ENCODE measurements around the gene LAMA3. TPM values are rescaled to one million over a fixed set of nuclear protein-coding genes. Genes with fewer than 3 reads are reported as not detected.

LAMA3 gene
- total RNA-seq, 1 experiment from 2014 or later: 8.1 TPM

DNA sequence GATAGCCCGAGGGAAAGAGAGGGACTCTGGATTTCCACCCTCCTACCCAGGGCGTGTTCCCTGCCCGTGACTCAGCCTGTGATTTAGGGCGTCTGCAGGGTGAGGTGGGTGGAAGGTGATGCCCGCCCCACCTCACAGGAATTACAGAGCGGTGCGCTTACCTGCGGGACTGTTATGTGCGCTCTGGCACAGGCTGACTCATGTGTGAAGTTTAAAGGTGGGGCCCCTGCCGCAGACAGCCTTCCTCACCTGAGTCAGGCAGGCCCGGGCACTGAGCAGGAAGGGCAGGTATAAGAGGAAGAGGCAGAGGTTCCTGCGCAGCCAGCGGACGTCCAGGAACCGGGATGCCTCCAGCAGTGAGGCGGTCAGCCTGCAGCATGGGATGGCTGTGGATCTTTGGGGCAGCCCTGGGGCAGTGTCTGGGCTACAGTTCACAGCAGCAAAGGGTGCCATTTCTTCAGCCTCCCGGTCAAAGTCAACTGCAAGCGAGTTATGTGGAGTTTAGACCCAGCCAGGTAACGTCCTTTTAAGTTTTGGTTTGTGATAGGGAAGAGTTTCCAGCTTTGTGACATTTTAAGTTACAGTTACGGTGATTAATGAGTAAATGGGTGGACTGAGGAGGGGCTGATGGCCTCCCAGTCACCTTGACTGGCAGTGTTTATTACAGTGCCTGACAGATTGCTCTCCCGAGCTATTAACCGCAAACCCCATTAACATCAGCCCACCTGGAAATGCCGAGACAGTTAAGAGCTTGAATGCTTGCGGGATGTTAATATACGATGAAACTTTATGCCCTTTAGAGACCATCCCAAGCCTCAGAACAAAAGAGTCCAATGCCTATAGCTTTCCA, 183.7 kb downstream of the LAMA3 start:
- DNase-seq (ENCODE audit: low read depth, low spot score): no peak
- POLR2A ChIA-PET: no interaction called here
- CTCF ChIA-PET: no interaction called here
- TF ChIP-seq TCF7L2 (IDR thresholded peaks at IDR 0.05; ENCODE audit: low read depth, low read length) (no peak), SIN3A (IDR thresholded peaks at IDR 0.05; ENCODE audit: borderline replicate concordance, insufficient read depth, low read depth, low read length) (no peak)
- no peaks in the 10 kb centered on the region for H3K9me3 ChIP-seq (ENCODE audit: control insufficient read depth, insufficient read depth, low read depth, low read length)
- H3K27ac ChIP-seq (ENCODE audit: low read length): no peak overlapping the region
- 0 out of 2 replicates have a peak, but pooled peaks have one; percentile 55 for ATAC-seq
- no TSS peak for BruUV-seq (replicated peaks)
- intact Hi-C loops (cut with micrococcal nuclease; ENCODE audit: unreplicated experiment) (no loop called here), in situ Hi-C loops (cut with HindIII; ENCODE audit: low pct_unique_long_range_greater_than_20kb, low sequenced_read_pairs) (no loop called here)
- no peaks in the 10 kb centered on the region for H3K36me3 ChIP-seq (ENCODE audit: control insufficient read depth, insufficient read depth, low read length)
- no peak overlapping the region for H3K4me3 ChIP-seq (ENCODE audit: low read depth in 2 of 2, low read length in 2 of 2)
- no peaks in the 10 kb centered on the region; the same call in 1 of the 2 replicates for H3K27me3 ChIP-seq (ENCODE audit: control insufficient read depth, insufficient read depth, low read length)
- H3K4me1 ChIP-seq (ENCODE audit: control insufficient read depth, insufficient read depth, low read length): 0 out of 2 replicates have a peak, but pooled peaks cover 5% of the 10 kb centered on the region

DNA sequence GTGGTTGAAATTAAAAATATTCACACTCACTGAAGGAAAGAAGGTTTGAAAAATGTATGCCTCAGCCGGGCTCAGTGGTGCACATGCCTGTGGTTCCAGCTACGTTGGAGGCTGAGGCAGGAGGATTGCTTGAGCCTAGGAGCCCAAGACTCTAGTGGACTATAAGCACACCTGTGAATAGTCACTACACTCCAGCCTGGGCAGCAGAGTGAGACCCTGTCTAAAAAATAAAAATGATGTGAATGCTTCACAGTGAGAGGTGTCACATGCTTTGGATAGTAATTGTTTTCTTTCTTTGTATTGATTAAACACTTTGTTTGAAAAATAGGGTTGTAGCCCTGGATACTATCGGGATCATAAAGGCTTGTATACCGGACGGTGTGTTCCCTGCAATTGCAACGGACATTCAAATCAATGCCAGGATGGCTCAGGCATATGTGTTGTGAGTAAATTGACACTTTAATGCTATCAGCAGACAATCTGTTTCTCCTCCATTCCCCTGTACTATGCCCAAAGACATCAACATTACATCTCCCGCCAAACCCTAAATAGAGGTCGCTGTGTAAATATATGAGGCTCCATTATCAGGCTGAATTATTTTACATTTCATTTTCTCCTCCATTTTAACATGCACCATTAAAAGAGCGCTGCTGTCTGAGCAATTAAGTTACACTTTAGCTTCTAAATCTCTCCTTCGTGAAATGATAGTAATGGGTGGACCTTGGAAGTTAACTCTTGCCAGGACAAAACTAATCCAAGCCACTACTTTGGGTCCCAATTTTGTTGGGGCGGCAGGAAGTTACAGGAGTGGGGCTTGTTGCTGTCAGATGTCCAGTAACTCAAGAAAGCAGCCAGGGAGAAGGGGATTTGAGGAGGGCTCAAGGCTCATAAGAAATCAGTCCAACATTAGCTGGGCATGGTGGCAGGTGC, 187.0 kb downstream of the LAMA3 start:
- no peak for ATAC-seq
- POLR2A ChIA-PET: no interaction called here
- Histone ChIP-seq H3K27me3 (ENCODE audit: control insufficient read depth, insufficient read depth, low read length) (no peaks in the 10 kb centered on the region; the same call in 1 of the 2 replicates), H3K9me3 (ENCODE audit: control insufficient read depth, insufficient read depth, low read depth, low read length) (no peaks in the 10 kb centered on the region), H3K4me3 (ENCODE audit: low read depth in 2 of 2, low read length in 2 of 2) (no peak overlapping the region), H3K4me1 (ENCODE audit: control insufficient read depth, insufficient read depth, low read length) (0 out of 2 replicates have a peak, but pooled peaks cover 3% of the 10 kb centered on the region), H3K27ac (ENCODE audit: low read length) (no peak overlapping the region), H3K36me3 (ENCODE audit: control insufficient read depth, insufficient read depth, low read length) (no peaks in the 10 kb centered on the region)
- in situ Hi-C loops (cut with HindIII; ENCODE audit: low pct_unique_long_range_greater_than_20kb, low sequenced_read_pairs): no loop called here
- BruUV-seq (replicated peaks): no TSS peak
- no peak for TF ChIP-seq SIN3A (IDR thresholded peaks at IDR 0.05; ENCODE audit: borderline replicate concordance, insufficient read depth, low read depth, low read length)
- TF ChIP-seq, protein P1, sequence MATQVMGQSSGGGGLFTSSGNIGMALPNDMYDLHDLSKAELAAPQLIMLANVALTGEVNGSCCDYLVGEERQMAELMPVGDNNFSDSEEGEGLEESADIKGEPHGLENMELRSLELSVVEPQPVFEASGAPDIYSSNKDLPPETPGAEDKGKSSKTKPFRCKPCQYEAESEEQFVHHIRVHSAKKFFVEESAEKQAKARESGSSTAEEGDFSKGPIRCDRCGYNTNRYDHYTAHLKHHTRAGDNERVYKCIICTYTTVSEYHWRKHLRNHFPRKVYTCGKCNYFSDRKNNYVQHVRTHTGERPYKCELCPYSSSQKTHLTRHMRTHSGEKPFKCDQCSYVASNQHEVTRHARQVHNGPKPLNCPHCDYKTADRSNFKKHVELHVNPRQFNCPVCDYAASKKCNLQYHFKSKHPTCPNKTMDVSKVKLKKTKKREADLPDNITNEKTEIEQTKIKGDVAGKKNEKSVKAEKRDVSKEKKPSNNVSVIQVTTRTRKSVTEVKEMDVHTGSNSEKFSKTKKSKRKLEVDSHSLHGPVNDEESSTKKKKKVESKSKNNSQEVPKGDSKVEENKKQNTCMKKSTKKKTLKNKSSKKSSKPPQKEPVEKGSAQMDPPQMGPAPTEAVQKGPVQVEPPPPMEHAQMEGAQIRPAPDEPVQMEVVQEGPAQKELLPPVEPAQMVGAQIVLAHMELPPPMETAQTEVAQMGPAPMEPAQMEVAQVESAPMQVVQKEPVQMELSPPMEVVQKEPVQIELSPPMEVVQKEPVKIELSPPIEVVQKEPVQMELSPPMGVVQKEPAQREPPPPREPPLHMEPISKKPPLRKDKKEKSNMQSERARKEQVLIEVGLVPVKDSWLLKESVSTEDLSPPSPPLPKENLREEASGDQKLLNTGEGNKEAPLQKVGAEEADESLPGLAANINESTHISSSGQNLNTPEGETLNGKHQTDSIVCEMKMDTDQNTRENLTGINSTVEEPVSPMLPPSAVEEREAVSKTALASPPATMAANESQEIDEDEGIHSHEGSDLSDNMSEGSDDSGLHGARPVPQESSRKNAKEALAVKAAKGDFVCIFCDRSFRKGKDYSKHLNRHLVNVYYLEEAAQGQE (IDR thresholded peaks at IDR 0.05; ENCODE audit: insufficient read depth in 1 of 2, low read depth in 2 of 2, low read length in 1 of 2): no peak
- TF ChIP-seq POLR2AphosphoS5 (IDR thresholded peaks at IDR 0.05; ENCODE audit: low read depth, low read length): no peak
- TF ChIP-seq, protein P2, sequence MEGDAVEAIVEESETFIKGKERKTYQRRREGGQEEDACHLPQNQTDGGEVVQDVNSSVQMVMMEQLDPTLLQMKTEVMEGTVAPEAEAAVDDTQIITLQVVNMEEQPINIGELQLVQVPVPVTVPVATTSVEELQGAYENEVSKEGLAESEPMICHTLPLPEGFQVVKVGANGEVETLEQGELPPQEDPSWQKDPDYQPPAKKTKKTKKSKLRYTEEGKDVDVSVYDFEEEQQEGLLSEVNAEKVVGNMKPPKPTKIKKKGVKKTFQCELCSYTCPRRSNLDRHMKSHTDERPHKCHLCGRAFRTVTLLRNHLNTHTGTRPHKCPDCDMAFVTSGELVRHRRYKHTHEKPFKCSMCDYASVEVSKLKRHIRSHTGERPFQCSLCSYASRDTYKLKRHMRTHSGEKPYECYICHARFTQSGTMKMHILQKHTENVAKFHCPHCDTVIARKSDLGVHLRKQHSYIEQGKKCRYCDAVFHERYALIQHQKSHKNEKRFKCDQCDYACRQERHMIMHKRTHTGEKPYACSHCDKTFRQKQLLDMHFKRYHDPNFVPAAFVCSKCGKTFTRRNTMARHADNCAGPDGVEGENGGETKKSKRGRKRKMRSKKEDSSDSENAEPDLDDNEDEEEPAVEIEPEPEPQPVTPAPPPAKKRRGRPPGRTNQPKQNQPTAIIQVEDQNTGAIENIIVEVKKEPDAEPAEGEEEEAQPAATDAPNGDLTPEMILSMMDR (IDR thresholded peaks at IDR 0.05): no peak
- no peak for TF ChIP-seq TCF7L2 (IDR thresholded peaks at IDR 0.05; ENCODE audit: low read depth, low read length)
- CTCF ChIA-PET: no interaction called here
- no peak for DNase-seq (ENCODE audit: low read depth, low spot score)
- intact Hi-C loops (cut with micrococcal nuclease; ENCODE audit: unreplicated experiment): no loop called here

Data from Panc1 (cell line).